Measurements from ENCODE around the gene DLGAP1. TPM values are rescaled to one million over a fixed set of nuclear protein-coding genes. Genes with fewer than 3 reads are reported as not detected.

Gene DLGAP1
- total and polyA plus RNA-seq, 2 donors (not counting 1 experiment from before 2014, with no cell fraction given), result 0.07 to 0.61 TPM

GRCh38 chr18:3654442-3655253 is 800.5 kb downstream of the DLGAP1 start:
- ChIA-PET CTCF (no interaction called here), POLR2A (no interaction called here)
- H3K4me3 ChIP-seq (ENCODE audit: control extremely low read depth in 1 of 5, extremely low read depth in 1 of 5, insufficient read depth in 1 of 5, low read depth in 2 of 5, low read length in 4 of 5), result no peak overlapping the region
- no peak overlapping the region for H2AFZ ChIP-seq (ENCODE audit: insufficient read depth, low read depth, low read length, poor library complexity, severe bottlenecking)
- no peak for TF ChIP-seq CTCF (IDR thresholded peaks at IDR 0.05)
- TF ChIP-seq EZH2 (IDR thresholded peaks at IDR 0.05; ENCODE audit: borderline replicate concordance, insufficient read depth, low read depth, low read length, poor library complexity, severe bottlenecking), result no peak
- H3K27me3 Mint-ChIP-seq, result peaks cover 5% of the 10 kb centered on the region
- DNase-seq, result no peak
- no peaks in the 10 kb centered on the region for H3K4me1 Mint-ChIP-seq
- 95% methylated on average over 4 of the region's 11 CpGs for WGBS (ENCODE audit: insufficient coverage)
- no peaks in the 10 kb centered on the region for H3K36me3 ChIP-seq (replicated peaks in 1 of 2; ENCODE audit: control extremely low read depth in 1 of 2, control insufficient read depth in 1 of 2, extremely low read depth in 1 of 2, insufficient read depth in 2 of 2, low read length in 1 of 2)
- H3K4me3 Mint-ChIP-seq, result no peak overlapping the region
- H3K9ac ChIP-seq (ENCODE audit: low read length), result no peak overlapping the region
- H3K9me3 ChIP-seq (ENCODE audit: control extremely low read depth in 1 of 3, control insufficient read depth in 2 of 3, insufficient read depth in 1 of 3, low read length in 2 of 3), result no peaks in the 10 kb centered on the region
- no peak overlapping the region for H3K4me2 ChIP-seq (replicated peaks; ENCODE audit: low read depth, low read length, poor library complexity, severe bottlenecking)
- no peaks in the 10 kb centered on the region for H4K20me1 ChIP-seq (ENCODE audit: control insufficient read depth, insufficient read depth, low read length, poor library complexity, severe bottlenecking)
- H3K79me2 ChIP-seq (ENCODE audit: control insufficient read depth, insufficient read depth, low read length), result no peaks in the 10 kb centered on the region
- H3K4me1 ChIP-seq (ENCODE audit: control insufficient read depth in 2 of 2, insufficient read depth in 2 of 2, low read length in 2 of 2), result no peaks in the 10 kb centered on the region
- no peaks in the 10 kb centered on the region for H3K27me3 ChIP-seq (replicated peaks in 1 of 4; ENCODE audit: control extremely low read depth in 1 of 4, control insufficient read depth in 3 of 4, insufficient read depth in 4 of 4, low read length in 3 of 4)
- intact Hi-C loops (cut with micrococcal nuclease), result no loop called here
- H3K27ac ChIP-seq (ENCODE audit: low read length in 2 of 2), result no peak overlapping the region
- H3K9me3 Mint-ChIP-seq (ENCODE audit: insufficient read depth), result no peaks in the 10 kb centered on the region
- H3K27ac Mint-ChIP-seq, result no peak overlapping the region
- no peak for ATAC-seq (ENCODE audit: low read depth)

DNA sequence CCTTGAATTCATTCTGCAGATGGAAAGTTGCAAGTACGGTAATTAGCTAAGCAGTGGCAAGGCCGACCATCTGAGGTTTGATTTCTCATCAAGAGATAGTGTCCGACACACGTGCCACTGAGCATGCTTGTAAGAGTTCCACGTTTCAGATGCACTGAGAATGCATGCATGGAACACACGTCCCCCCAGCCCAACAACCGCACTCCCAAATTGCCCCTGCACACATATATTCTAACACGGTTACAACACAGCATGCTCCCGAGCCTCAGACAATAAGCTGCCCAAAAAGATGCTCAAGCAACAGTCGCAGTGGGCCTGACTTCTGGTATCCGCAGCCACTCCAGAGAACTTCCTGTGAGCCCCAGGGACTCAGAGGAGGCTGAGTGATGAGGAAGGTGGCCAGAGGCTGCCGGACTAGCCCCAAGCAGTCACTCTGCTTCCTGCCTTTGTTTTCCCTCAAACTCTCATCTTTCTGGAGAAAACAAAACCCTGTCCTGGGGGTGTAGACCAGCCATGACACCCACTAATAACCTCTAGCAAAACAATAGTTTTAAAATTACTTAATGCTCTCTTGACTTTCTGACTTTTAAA is 801.2 kb downstream of the DLGAP1 start:
- 91% methylated on average over 9 of the region's 12 CpGs for WGBS (ENCODE audit: insufficient coverage)
- H3K27me3 Mint-ChIP-seq, result peaks cover 8% of the 10 kb centered on the region
- no peak for TF ChIP-seq CTCF (IDR thresholded peaks at IDR 0.05)
- TF ChIP-seq EZH2 (IDR thresholded peaks at IDR 0.05; ENCODE audit: borderline replicate concordance, insufficient read depth, low read depth, low read length, poor library complexity, severe bottlenecking), result no peak
- DNase-seq (no peak), ATAC-seq (ENCODE audit: low read depth) (no peak)
- H4K20me1 ChIP-seq (ENCODE audit: control insufficient read depth, insufficient read depth, low read length, poor library complexity, severe bottlenecking), result no peaks in the 10 kb centered on the region
- no peaks in the 10 kb centered on the region for H3K79me2 ChIP-seq (ENCODE audit: control insufficient read depth, insufficient read depth, low read length)
- CTCF ChIA-PET, result interaction anchor here (0.8 to 1.6 kb wide), 2 partner anchors 10 to 12 kb away, joined by 5 read pairs; no protein-coding TSS in a partner anchor
- H3K36me3 ChIP-seq (replicated peaks in 1 of 2; ENCODE audit: control extremely low read depth in 1 of 2, control insufficient read depth in 1 of 2, extremely low read depth in 1 of 2, insufficient read depth in 2 of 2, low read length in 1 of 2), result no peaks in the 10 kb centered on the region
- H2AFZ ChIP-seq (ENCODE audit: insufficient read depth, low read depth, low read length, poor library complexity, severe bottlenecking), result no peak overlapping the region
- intact Hi-C loops (cut with micrococcal nuclease), result no loop called here
- H3K4me2 ChIP-seq (replicated peaks; ENCODE audit: low read depth, low read length, poor library complexity, severe bottlenecking), result no peak overlapping the region
- no peak overlapping the region for H3K4me3 Mint-ChIP-seq
- H3K4me1 Mint-ChIP-seq, result no peaks in the 10 kb centered on the region
- no peak overlapping the region for H3K27ac Mint-ChIP-seq
- POLR2A ChIA-PET, result no interaction called here
- H3K4me1 ChIP-seq (ENCODE audit: control insufficient read depth in 2 of 2, insufficient read depth in 2 of 2, low read length in 2 of 2), result no peaks in the 10 kb centered on the region
- no peaks in the 10 kb centered on the region for H3K9me3 Mint-ChIP-seq (ENCODE audit: insufficient read depth)
- no peaks in the 10 kb centered on the region for H3K27me3 ChIP-seq (replicated peaks in 1 of 4; ENCODE audit: control extremely low read depth in 1 of 4, control insufficient read depth in 3 of 4, insufficient read depth in 4 of 4, low read length in 3 of 4)
- H3K9ac ChIP-seq (ENCODE audit: low read length), result no peak overlapping the region
- no peak overlapping the region for H3K4me3 ChIP-seq (ENCODE audit: control extremely low read depth in 1 of 5, extremely low read depth in 1 of 5, insufficient read depth in 1 of 5, low read depth in 2 of 5, low read length in 4 of 5)
- no peak overlapping the region for H3K27ac ChIP-seq (ENCODE audit: low read length in 2 of 2)
- no peaks in the 10 kb centered on the region for H3K9me3 ChIP-seq (ENCODE audit: control extremely low read depth in 1 of 3, control insufficient read depth in 2 of 3, insufficient read depth in 1 of 3, low read length in 2 of 3)
